Adrenal gland (tissue), 5 donors: ENCODE measurements around the gene UVRAG.

ENCODE experiments used
- CTCF ChIP-seq, 6 experiments: fragments of 450-650 bp in 4 of 6; fragments of 200-600 bp in 2 of 6; sonication (generic) in 1 of 6; IDR thresholded peaks; 1 replicate in 5 of 6; 2 replicates in 1 of 6; pipeline versions ENCODE4 v1.5.1 to v1.8.0; 2016 to 2021; ENCODE audit warnings: antibody characterized with exemption in 6 of 6, mild to moderate bottlenecking in 2 of 6, moderate library complexity in 1 of 6
- POLR2A ChIP-seq, 2 donors: fragments of 450-650 bp; IDR thresholded peaks; one replicate each; pipeline ENCODE4 v1.6.1; 2017; ENCODE audit warnings: antibody characterized with exemption in 2 of 2, mild to moderate bottlenecking in 2 of 2, moderate library complexity in 1 of 2
- donor health status: DM: no; HTN: no; CAD: no.

- TF ChIP-seq CTCF (IDR thresholded peaks at IDR 0.05) = no peak
- no peak for TF ChIP-seq POLR2A (IDR thresholded peaks at IDR 0.05)
Measured at GRCh38 chr11:75900848-75901247, 85.8 kb downstream of the UVRAG start.
